Fibroblast of skin of back (primary cell): ENCODE data around the gene HDAC7.
"Not testable (repeated sequence)": the region's sequence is repeated elsewhere in the genome, so short reads cannot be mapped to it uniquely, and the experiment has no call there.

ENCODE experiments used
- DNase-seq: peaks from one replicate; pipeline ENCODE4 v3.0.0-alpha.2; 2013

The HDAC7 gene

GRCh38 chr12:47848853-47849252 is 29.1 kb upstream of the HDAC7 start:
- no peak for DNase-seq

DNA sequence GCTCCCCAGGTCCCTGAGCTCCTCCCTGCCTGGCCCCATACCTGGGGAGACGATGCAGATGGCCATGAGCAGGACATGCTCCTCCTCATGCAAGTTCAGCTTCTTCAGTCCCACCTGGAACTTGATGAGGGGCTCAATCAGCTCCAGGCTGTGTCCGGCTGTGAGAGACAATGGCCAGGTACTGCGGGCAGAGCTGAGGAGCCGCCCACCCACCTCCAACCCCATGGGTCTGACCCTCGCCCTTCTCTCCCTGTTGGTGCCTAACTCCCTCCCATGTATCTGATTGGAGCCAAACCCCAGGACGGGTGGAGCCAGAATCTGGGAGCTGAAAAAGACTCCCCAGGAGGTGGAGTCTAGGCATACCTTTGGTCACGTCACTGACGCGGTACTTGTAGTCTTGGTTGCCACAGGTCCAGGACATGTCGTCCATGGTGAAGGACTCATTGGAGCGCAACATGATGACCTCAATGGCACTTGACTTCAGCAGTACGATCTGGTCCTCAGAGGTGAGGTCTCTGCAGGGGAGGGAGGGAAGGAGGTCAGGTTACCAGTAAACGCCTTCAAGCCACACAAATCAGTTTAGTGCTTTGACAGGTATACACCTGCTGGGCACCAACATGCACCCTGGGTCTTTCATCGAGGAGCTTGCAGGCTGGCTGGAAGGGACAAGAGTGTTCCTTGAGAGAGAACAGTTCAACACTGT is 26.7 kb upstream of the HDAC7 start:
- DNase-seq, result no peak

DNA sequence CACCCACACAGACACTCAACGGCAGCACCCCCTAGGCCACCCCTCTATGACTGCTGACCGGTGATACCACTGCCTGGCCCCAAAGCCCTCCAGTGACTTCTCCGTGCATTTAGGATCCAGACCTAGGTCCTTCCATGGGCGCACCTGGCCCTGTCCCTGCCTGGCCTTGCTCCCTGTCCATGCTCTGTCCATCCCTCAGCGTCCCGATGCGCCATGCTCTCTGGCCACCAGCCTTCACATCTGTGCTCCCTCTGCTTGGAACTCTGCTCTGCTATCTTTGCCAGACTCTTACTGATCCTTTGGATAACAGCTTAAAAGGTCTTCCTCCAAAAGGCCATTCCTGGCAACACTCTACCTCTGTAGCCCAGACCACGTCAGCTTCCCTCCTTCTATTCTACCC is 25.4 kb upstream of the HDAC7 start:
- DNase-seq, result no peak

DNA sequence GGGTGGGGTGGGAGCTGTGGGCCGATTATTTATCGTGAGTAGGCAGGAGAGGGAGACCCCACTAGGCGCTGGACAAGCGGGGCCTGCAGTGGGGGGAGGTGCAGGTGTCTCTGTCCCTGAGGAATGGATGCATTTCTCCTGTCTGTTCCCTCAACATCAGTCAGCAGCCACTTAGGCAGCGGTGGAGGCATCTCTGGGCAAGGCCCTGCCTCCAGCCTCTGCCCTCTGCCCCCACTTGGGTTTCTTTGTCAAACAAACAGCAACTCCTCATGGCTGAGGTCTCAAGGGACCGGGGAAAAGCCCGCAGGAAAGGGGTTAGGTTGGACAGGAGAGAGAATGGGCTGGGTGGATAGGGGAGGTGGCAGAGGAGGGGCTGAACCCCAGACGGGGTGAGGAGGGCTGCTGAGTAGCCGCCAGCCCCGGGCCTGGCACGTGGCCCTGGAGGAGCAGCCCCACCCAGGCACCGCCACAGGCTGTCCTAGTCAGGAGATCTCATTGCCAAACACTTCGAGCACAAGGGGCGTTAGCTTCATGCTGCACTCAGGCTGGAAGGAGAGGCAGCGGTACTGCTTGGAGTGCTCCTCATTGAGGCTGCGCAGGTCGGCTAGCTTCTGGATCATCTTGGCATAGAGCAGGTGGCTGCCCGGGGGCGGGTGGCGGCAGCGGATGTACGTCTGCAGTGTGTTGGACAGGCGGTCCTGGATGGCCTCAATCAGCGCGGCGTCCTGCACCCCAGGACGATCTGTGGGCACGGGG is 24.7 kb upstream of the HDAC7 start:
- no peak for DNase-seq

DNA sequence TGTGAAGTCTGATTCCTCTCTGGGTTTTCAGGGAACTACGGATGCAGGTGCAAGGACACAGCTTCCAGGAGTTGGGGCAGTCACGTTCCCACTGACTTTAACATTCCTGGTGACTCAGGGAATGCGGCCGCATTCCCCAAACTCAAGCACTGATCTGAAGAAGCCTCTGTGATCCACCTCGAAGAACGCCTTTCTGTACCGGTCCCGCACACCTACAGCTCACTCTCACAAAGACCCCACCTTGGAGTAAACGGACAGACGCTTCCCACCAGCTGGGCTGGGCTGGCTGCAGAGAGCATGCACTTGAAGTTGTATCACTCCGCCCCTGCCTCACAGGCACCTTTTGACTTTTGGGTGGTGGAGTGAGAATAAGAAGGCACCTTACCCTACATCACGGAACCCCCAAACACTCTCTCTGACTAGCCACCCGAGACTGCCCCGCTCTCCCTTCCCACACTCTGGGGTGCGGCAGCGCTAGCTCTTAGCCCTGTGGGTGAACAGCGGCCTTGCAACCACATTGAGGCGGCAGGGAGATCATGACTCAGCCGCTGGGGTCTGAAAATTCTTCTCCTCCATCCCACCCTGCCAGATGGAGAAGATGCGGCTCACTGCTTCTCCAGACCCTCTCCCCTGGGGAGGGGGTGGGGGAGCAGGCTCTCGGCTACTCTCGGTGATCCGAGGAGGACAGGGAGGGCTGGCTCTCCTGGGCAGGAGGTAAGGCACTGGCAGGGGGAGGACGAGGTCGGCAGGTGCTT is 23.7 kb upstream of the HDAC7 start:
- DNase-seq, result peak; percentile 46

DNA sequence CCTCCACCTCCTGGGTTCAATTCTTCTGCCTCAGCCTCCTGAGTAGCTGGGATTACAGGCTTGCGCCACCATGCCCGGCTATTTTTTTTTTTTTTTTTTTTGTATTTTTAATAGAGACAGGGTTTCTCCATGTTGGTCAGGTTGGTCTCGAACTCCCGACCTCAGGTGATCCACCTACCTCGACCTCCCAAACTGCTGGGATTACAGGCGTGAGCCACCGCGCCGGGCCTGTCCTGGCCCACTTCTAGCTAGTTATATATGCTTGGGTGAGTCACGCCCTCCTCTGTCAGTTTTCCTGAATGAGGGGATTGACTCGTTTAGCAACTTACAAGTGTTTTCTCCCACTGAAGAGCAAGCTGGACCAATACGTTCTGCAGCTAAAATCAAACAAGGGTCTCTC is 22.8 kb upstream of the HDAC7 start:
- not testable (repeated sequence) for DNase-seq

GRCh38 chr12:47841910-47842309 is 22.2 kb upstream of the HDAC7 start:
- DNase-seq, result no peak

- DNase-seq, result no peak
These were observed 21.8 kb upstream of the HDAC7 start for GRCh38 chr12:47841501-47841900.

DNA sequence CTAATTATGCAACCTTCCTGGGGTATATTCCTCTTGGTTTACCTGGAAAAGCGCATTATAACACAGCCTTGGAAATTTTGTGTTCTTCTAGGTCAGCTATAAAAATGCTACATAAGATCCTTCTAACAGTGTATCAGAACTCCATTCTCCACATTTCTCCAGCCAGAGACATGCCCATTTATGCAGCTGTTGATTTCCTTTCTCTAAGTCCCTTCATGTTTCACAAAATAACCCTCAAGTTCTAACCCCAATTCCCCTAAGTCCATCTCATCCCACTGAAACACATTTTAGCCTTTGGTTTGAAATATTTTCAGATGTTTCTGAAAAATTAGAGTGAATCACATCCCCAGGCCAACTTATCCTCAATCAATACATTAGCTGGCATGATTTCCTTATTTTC is 20.9 kb upstream of the HDAC7 start:
- no peak for DNase-seq

GRCh38 chr12:47839214-47839876 is 19.6 kb upstream of the HDAC7 start:
- no peak for DNase-seq

DNA sequence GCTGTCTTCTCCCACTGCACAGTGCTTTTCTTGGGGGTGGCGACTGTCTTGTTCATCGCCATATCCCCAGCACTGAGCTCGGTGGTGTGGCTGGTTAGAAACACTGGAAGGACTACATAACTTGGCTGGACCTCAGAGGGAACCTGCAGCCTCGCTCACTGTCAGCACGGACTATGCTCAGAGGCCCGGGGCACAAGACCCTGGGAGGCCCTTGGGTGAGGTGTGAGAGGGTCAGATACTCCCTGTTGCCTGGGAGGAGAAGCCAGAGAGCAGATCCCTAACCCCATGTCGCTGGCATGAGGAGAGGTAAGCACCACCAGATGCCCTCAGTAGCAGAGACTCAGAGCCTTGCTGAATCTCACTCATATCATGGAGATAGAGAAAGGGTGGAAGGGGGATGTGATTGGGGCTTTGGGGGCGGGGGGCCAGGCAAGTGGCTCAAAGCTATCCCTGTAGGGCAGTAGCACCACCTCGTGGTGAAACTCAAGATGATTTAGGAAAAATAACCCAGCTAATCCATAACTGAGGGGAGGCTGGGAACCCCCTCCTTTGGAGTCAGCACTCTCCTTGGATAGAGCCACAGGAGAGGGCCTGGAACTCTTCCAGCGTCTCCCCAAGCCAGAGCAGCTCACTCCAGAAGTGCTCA is 18.7 kb upstream of the HDAC7 start:
- no peak for DNase-seq

DNA sequence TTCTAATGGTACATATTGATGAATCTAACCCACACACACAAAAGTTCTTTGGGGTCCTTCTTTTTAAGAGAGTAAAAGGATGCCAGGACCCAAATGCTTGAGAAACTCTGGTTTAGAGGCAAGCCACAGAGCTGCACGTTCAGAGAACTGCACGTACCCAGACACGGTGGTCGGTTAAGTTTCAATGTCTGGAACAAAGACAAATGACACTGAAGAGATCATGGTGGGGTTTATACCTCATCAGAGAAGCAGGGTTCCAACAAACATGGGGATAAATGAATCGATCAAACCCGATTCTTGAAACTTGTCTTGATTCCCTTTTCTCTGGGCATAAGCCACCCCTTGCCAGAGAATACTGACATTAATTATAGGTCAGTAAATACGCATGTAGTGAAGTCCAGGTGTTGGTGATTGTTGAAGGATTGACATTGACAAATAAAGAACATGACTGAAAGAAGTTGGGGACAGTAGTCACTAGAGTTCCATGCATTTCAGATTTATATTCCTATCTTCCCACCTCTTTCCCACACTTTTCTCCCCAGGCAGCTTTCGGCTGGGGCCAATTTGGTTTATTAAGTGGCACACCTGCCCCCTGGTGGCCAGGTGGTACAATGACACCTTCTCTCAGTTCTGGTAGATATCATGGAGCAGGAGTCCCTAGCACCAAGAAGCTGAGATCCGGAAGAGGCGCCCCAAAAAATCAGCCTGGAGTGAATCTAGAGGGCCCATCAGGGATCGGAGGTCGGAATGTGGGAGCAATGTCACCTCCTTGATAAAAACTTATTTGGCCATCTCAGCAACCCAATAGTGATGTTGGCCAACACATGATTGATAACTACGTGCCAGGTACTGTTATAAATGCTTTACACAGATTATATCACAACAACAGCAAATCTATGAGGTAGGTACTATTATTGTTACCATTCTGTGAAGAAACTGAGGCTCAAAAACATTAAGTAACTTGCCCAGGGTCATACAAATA is 17.8 kb upstream of the HDAC7 start:
- peak; percentile 73 for DNase-seq

- DNase-seq, result no peak
These were observed 16.1 kb upstream of the HDAC7 start for GRCh38 chr12:47835831-47836155.

- no peak for DNase-seq
These were observed 15.5 kb upstream of the HDAC7 start for GRCh38 chr12:47835006-47835830.

DNA sequence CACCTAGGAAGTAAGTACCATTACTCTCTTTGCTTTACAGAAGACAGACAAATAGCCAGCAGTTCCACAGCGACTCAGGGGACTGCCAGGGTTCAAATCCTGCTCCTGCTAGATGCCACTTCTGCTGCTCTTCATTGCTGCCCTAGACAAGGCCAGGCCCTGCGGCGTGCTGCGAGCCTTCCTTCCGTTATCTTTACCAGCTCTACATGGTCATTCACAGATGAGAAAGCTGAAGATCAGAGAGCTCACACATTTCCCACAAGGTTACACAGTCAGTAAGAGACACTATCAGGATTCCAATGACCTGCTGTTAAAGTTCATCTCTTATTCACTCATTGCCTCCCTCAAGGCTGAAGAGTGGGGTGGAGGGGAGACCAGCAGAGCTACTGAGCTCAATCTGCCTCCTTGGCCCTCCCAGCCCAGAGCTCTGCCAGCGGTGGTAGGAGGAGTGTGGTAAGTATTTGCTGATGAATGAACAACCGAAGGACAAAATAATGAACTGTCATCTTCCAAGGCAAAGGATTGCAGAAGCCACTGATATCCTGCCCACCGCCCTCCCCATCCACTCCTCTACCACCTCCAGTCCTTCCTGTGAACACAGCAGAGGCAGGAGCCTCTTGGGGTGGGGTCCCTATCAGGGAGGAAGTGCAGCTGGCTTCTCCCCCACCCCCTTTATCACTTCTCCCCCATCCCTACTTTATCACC is 14.6 kb upstream of the HDAC7 start:
- no peak for DNase-seq

DNA sequence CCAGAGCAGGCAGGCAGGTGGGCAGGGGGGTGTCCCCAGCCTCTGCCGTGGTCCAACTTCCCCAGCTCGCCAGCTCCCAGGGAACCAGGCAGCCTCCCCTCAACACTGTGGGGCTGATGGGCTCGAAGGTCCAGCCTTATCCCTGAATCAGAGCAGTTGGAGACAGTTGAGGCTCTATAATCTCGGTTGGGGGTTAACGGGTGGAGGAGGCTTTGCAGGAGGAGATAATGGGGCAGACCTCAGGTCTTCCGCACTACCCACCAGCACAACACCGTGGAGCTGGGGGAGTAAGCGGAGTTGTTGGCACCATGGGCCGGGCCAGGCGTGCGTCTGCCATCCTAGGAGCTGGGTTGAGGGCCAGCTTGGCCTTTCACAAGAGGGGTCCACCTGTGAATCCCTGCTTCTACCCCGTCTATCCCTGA is 13.9 kb upstream of the HDAC7 start:
- DNase-seq, result no peak

DNA sequence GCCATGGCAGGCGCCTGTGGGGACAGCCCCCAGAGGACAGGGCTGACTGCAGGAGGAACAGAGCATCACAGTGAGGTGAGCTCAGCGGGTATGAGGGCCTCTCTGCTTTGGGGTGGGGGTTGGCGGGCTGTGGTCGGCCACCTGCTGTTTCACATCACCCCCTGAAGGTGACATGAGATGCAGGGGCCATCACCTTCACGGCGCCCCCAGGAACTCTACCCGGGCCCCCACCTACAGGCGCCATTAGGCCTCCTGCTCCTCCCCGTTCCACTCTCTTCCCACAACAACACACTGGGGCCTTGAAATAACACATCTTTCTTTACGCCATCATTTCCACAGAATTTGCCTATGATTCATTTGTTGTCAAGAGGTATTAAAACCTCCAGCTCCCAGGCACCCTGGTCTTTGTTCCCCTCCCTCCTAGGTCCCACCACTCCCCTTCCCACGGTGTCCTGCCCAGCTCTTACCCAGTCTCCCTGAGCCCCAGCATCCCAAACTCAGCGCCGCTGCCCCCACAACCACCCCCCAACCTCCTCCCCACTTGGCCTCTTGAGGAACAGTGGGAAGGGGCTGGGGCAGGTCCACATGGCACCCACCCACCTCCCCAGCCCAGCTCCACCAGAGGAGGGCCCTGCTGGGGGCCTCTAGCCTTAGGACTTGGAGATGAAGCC is 12.7 kb upstream of the HDAC7 start:
- DNase-seq, result no peak

GRCh38 chr12:47829584-47829983 is 9.9 kb upstream of the HDAC7 start:
- no peak for DNase-seq

GRCh38 chr12:47828976-47829482 is 9.3 kb upstream of the HDAC7 start:
- DNase-seq, result peak; percentile 86
